NCI-H128 (cell line): ENCODE measurements around the gene PLOD2.

ENCODE experiments used
- DNase-seq: peaks from one replicate; lab custom pipeline; 2025; ENCODE audit not compliant: unreplicated experiment; lab: John Stamatoyannopoulos, UW

Gene PLOD2

GRCh38 chr3:146050691-146051090 lies 110.3 kb downstream of the PLOD2 start:
- no peak for DNase-seq

GRCh38 chr3:146047485-146047884 lies 113.5 kb downstream of the PLOD2 start:
- DNase-seq = no peak

- DNase-seq = no peak
These were observed 116.9 kb downstream of the PLOD2 start for GRCh38 chr3:146044046-146044445.

- DNase-seq = no peak
These were observed 120.4 kb downstream of the PLOD2 start for GRCh38 chr3:146040630-146041029.

- DNase-seq = no peak
These were observed 123.3 kb downstream of the PLOD2 start for GRCh38 chr3:146037697-146038096.

- DNase-seq = no peak
These were observed 124.7 kb downstream of the PLOD2 start for GRCh38 chr3:146036281-146036680.

GRCh38 chr3:146035366-146035765 lies 125.6 kb downstream of the PLOD2 start:
- no peak for DNase-seq

- no peak for DNase-seq
These were observed 127.0 kb downstream of the PLOD2 start for GRCh38 chr3:146033950-146034349.

GRCh38 chr3:146026547-146026946 lies 134.4 kb downstream of the PLOD2 start:
- no peak for DNase-seq

GRCh38 chr3:146024260-146024659 lies 136.7 kb downstream of the PLOD2 start:
- no peak for DNase-seq

- DNase-seq = no peak
These were observed 140.0 kb downstream of the PLOD2 start for GRCh38 chr3:146020969-146021368.

- no peak for DNase-seq
These were observed 141.5 kb downstream of the PLOD2 start for GRCh38 chr3:146019508-146019907.
